Measurements from ENCODE around the gene EPHB2.

The EPHB2 gene

DNA sequence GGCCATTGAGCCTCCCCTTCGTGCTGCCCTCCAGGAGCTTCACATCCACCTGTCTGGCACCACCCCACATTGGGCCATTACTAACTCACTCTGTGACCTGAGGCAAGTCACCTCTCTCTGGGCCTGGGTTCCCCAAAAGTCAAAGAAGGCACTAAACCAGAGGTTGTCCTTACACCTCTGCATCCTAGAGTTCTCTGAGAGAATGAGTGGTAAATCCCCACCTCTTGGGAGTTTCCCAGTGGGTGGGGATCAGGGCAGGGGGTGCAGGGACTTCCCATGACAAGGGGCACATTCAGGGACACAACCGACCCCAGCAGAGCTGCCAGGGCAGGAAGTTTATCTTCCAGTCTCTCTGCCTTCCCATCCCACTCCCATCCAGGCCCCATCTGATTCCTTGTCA is 99.7 kb downstream of the EPHB2 start:
- Histone ChIP-seq H3K9ac (ENCODE audit: low read length) (no peak overlapping the region), H3K4me1 (ENCODE audit: control insufficient read depth, low read depth, low read length) (peaks cover 10% of the 10 kb centered on the region), H3K27me3 (ENCODE audit: control insufficient read depth, insufficient read depth, low read length) (no peaks in the 10 kb centered on the region), H3K4me3 (ENCODE audit: low read length) (no peak overlapping the region), H3K36me3 (ENCODE audit: control insufficient read depth, low read depth, low read length) (no peaks in the 10 kb centered on the region), H3K27ac (ENCODE audit: low read length) (no peak overlapping the region), H3K9me3 (ENCODE audit: control insufficient read depth, low read depth, low read length) (no peaks in the 10 kb centered on the region)

DNA sequence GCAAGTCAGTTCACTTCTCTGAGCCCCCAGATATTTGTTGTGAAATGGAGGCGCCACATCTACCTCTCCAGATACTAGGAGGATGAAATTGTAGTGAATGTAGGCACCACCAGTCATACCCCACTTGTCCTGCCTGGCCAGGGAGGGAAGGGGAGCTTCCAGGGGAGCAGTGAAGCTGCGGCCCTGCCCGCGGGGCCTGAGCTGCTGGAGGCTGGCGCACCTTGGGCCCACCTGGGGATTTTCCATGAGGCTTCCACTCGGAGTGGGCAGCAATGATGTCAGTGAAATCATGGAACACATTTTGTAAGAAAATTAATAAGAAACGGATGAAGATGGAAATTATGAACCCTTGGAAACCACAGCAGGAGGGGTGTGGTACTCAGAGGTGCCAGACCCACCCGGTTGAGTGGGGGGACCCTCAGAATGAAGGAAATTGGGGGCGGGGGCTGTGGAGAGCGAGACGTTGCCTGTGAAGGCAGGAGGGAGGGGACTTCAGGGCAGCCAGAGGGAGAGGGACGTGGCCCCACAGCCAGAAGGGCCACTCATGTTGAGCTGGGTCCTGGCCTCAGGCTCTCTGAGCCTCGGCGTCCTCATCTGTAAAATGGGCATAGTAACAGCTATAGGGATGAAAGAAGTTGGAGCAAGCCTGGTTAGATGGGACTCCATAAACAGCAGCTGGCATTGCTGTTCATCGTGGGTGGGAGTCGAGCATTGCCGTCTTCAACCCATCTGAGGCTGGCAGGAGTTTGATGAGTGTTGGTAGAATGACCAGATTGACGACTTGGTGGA is 101.6 kb downstream of the EPHB2 start:
- Histone ChIP-seq H3K4me3 (ENCODE audit: low read length) (no peak overlapping the region), H3K4me1 (ENCODE audit: control insufficient read depth, low read depth, low read length) (no peaks in the 10 kb centered on the region), H3K27ac (ENCODE audit: low read length) (no peak overlapping the region), H3K27me3 (ENCODE audit: control insufficient read depth, insufficient read depth, low read length) (no peaks in the 10 kb centered on the region), H3K36me3 (ENCODE audit: control insufficient read depth, low read depth, low read length) (no peaks in the 10 kb centered on the region), H3K9me3 (ENCODE audit: control insufficient read depth, low read depth, low read length) (no peaks in the 10 kb centered on the region), H3K9ac (ENCODE audit: low read length) (no peak overlapping the region)

DNA sequence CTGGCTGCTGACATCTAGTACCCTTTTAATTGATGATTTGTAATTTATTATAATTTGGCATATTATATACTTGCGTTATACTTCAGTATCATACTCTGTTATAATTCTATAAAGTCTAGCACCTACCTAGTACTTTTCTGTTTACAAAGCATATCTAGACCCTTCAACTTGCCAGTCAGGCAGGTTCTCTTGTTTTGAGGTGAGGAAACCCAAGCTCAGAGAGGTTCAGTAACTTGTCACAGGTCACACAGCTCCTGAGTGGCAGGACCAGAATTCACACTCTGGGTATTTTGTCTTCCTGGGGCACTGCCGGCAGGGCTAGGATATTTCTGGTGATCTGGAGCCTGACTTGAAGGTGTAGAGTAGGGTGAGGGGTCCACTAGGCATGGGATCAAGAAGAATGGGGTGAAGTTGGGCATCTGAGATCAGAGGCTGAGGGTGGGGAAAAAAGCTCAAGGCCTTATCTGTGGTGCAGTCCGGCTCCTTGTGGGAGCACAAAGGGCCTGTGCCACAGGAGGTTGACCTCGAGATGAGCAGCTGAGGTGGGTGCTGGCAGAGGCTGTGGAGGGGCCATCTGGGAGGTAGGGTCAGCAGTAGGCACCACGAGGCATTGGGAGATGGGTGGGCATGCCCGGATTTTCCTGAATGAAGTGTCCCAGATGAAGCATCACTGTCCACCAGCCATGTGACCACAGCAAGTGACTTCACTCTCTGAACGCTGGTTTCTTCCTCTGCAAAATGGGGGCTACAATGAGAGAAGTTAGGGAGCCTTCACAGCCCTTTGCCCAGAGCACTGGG is 102.6 kb downstream of the EPHB2 start:
- H3K27me3 ChIP-seq (ENCODE audit: control insufficient read depth, insufficient read depth, low read length), result no peaks in the 10 kb centered on the region
- no peaks in the 10 kb centered on the region for H3K36me3 ChIP-seq (ENCODE audit: control insufficient read depth, low read depth, low read length)
- no peaks in the 10 kb centered on the region for H3K4me1 ChIP-seq (ENCODE audit: control insufficient read depth, low read depth, low read length)
- no peaks in the 10 kb centered on the region for H3K9me3 ChIP-seq (ENCODE audit: control insufficient read depth, low read depth, low read length)
- H3K27ac ChIP-seq (ENCODE audit: low read length), result no peak overlapping the region
- H3K4me3 ChIP-seq (ENCODE audit: low read length), result no peak overlapping the region
- no peak overlapping the region for H3K9ac ChIP-seq (ENCODE audit: low read length)

DNA sequence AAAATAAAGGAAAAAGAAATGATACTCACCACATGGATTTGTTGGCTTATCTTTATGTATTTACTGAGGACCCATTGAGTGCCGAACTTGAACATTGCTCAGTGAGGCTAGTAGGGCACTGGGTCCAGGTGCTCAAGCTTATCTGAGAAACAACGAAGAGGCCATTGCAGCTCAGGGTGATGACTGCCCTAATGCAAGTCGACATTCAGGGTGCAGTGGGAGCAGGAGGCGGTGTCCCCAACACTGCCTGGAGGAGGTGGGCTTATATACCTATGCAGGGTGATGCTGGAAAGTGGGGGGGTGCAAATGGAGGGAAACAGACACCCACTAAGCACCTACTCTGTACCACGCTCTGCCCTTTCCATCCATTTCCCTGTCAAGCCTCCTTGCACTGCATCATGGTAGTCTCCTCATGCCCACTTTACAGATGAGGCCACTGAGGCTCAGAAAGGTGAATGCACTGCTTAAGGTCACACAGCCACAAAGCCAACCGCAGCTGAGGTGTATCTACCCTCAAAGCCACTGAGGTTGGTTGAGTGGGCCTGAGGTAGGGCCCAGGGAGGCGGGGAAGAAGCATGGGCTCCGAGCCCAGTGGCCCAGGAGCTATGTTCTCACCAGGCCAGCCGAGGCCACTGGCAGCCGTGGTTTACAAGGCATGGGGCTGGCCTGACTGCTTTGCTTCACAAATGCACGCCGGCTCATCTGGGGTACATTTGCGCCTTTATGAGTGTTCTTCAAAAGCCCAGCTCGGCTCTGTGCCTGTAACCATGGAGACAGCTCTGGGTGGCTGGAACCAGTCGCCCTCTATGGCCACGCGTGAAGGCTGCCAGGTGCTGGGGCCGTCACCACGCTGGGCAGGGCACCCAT is 103.8 kb downstream of the EPHB2 start:
- no peaks in the 10 kb centered on the region for H3K9me3 ChIP-seq (ENCODE audit: control insufficient read depth, low read depth, low read length)
- H3K4me3 ChIP-seq (ENCODE audit: low read length), result no peak overlapping the region
- H3K36me3 ChIP-seq (ENCODE audit: control insufficient read depth, low read depth, low read length), result no peaks in the 10 kb centered on the region
- H3K9ac ChIP-seq (ENCODE audit: low read length), result no peak overlapping the region
- H3K4me1 ChIP-seq (ENCODE audit: control insufficient read depth, low read depth, low read length), result no peaks in the 10 kb centered on the region
- H3K27ac ChIP-seq (ENCODE audit: low read length), result no peak overlapping the region
- no peaks in the 10 kb centered on the region for H3K27me3 ChIP-seq (ENCODE audit: control insufficient read depth, insufficient read depth, low read length)

DNA sequence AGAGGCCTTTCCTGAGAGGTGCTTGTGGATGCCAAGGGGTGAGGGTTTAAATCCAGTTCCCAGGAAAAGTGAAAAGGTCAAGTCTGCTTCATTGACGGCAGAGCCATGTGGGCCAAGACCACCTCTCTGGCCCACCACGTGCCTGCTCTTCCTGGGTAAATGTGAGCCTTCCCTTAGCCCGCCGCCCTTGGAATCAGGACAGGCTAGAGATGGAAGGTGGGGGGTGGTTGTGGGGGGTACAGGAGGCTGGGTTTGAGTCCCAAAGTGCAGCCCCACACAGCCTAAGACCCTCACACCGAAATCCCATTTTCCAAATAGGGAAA is 104.4 kb downstream of the EPHB2 start:
- no peak overlapping the region for H3K9ac ChIP-seq (ENCODE audit: low read length)
- H3K9me3 ChIP-seq (ENCODE audit: control insufficient read depth, low read depth, low read length), result no peaks in the 10 kb centered on the region
- no peaks in the 10 kb centered on the region for H3K4me1 ChIP-seq (ENCODE audit: control insufficient read depth, low read depth, low read length)
- H3K27ac ChIP-seq (ENCODE audit: low read length), result no peak overlapping the region
- H3K36me3 ChIP-seq (ENCODE audit: control insufficient read depth, low read depth, low read length), result no peaks in the 10 kb centered on the region
- no peak overlapping the region for H3K4me3 ChIP-seq (ENCODE audit: low read length)
- no peaks in the 10 kb centered on the region for H3K27me3 ChIP-seq (ENCODE audit: control insufficient read depth, insufficient read depth, low read length)

DNA sequence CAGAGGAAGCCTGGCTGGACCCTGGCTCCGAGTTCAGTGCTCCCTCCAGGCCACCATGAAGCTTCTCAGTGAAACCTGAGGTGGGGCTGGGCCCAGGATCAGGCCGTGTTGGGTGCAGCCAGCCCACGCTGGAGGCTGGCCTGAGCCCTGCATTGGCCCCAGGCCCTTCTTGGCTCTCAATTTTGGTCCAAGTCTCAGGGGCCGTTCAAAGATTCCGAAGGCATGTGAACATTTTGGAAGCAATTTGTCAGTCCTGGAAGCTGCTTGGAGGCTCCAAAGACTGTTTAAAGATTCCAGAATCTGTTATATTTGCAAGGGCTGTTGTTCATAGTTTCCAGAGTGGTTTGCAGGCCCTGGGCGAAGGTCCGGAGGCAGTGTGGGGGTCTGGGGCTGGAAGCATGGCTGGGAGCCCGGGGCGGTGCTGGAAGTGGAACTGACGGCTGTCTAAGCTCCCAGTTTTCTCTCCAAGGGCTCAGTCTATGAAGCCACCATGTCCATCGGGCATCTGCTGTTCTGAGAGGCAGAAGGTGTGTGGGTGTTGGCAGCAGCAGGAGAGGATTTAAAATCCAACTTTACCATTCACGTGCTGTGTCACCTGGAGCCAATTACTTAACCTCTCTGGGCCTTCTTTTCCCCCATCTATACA is 104.9 kb downstream of the EPHB2 start:
- Histone ChIP-seq H3K36me3 (ENCODE audit: control insufficient read depth, low read depth, low read length) (no peaks in the 10 kb centered on the region), H3K4me3 (ENCODE audit: low read length) (no peak overlapping the region), H3K4me1 (ENCODE audit: control insufficient read depth, low read depth, low read length) (no peaks in the 10 kb centered on the region), H3K9me3 (ENCODE audit: control insufficient read depth, low read depth, low read length) (no peaks in the 10 kb centered on the region), H3K27ac (ENCODE audit: low read length) (no peak overlapping the region), H3K9ac (ENCODE audit: low read length) (no peak overlapping the region), H3K27me3 (ENCODE audit: control insufficient read depth, insufficient read depth, low read length) (no peaks in the 10 kb centered on the region)

DNA sequence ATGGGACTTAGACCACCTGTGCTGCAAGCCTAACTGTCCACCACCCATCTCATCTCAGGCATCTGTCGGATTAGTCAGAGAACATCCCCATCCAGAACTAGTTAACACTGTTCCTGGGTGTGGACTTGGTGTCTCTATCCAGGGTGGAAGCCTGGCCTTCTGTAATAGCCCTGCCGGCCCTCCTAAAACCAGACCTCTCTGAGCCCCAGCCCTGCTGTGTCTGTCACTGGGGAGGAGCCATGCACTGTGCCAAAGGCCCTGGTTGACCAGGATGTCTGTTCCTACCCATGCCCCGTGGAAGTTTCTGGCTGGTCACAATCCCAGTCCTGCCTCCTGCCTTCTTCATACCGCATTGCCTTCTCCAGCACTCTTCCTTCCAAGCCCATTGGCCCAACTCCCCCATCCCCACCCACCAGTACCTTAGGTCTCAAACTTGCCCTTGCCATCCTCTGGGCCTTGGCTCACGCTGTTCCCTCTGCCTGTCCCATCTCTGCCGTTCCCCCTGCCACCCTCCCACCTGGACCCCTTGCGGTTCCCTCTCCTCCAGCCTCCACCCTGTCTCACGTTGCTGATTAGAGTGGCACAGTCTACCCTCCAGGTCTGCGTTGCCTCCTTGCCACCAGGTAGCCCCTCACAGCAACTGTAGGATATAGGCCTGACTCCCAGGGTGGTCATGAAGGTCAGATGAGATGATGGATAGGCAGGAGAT is 105.6 kb downstream of the EPHB2 start:
- H3K4me3 ChIP-seq (ENCODE audit: low read length), result no peak overlapping the region
- H3K27ac ChIP-seq (ENCODE audit: low read length), result no peak overlapping the region
- H3K4me1 ChIP-seq (ENCODE audit: control insufficient read depth, low read depth, low read length), result no peaks in the 10 kb centered on the region
- H3K9ac ChIP-seq (ENCODE audit: low read length), result no peak overlapping the region
- no peaks in the 10 kb centered on the region for H3K36me3 ChIP-seq (ENCODE audit: control insufficient read depth, low read depth, low read length)
- H3K9me3 ChIP-seq (ENCODE audit: control insufficient read depth, low read depth, low read length), result no peaks in the 10 kb centered on the region
- H3K27me3 ChIP-seq (ENCODE audit: control insufficient read depth, insufficient read depth, low read length), result no peaks in the 10 kb centered on the region

DNA sequence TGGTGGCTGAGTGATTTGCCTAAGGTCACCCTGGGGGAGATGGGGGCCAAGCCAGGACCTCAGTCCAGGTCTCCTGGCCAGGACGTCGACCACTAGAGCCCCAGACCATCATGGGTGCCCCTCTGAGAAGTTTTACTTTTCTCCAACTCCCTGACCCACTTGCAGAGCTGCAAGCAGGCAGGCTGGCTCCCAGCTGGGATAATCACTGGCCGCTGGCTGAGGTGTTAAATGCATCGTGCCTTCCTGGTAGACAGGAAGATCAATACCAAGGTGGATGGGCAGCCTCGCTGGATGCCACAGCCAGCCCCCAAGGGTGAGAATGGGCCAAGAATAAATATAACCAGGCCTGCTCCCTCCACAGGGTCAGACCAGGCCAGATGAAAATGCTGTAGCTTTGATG is 106.2 kb downstream of the EPHB2 start:
- Histone ChIP-seq H3K36me3 (ENCODE audit: control insufficient read depth, low read depth, low read length) (no peaks in the 10 kb centered on the region), H3K9ac (ENCODE audit: low read length) (no peak overlapping the region), H3K9me3 (ENCODE audit: control insufficient read depth, low read depth, low read length) (no peaks in the 10 kb centered on the region), H3K4me3 (ENCODE audit: low read length) (no peak overlapping the region), H3K4me1 (ENCODE audit: control insufficient read depth, low read depth, low read length) (no peaks in the 10 kb centered on the region), H3K27ac (ENCODE audit: low read length) (no peak overlapping the region), H3K27me3 (ENCODE audit: control insufficient read depth, insufficient read depth, low read length) (no peaks in the 10 kb centered on the region)

DNA sequence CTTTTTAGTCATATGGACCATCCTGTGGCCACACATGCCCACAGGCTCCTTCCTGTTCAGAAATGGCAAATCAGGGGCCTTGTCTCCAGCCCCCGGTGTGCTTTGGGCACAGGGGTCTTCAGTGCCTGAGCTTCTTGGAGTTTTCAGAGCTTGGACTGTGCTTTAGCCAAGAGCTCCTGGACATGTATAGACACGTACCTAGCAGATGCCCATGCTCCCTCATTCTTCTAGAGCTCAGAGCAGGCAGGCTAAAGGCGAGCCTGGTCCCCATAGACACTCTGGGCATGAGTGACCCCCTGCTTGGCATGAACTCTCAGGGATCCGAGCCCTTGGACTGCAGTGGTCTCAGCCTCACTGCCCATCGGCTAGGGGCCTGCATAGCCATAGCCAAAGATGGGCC is 106.8 kb downstream of the EPHB2 start:
- no peaks in the 10 kb centered on the region for H3K4me1 ChIP-seq (ENCODE audit: control insufficient read depth, low read depth, low read length)
- no peak overlapping the region for H3K4me3 ChIP-seq (ENCODE audit: low read length)
- H3K9ac ChIP-seq (ENCODE audit: low read length), result no peak overlapping the region
- H3K9me3 ChIP-seq (ENCODE audit: control insufficient read depth, low read depth, low read length), result no peaks in the 10 kb centered on the region
- H3K27ac ChIP-seq (ENCODE audit: low read length), result no peak overlapping the region
- H3K27me3 ChIP-seq (ENCODE audit: control insufficient read depth, insufficient read depth, low read length), result no peaks in the 10 kb centered on the region
- H3K36me3 ChIP-seq (ENCODE audit: control insufficient read depth, low read depth, low read length), result no peaks in the 10 kb centered on the region

DNA sequence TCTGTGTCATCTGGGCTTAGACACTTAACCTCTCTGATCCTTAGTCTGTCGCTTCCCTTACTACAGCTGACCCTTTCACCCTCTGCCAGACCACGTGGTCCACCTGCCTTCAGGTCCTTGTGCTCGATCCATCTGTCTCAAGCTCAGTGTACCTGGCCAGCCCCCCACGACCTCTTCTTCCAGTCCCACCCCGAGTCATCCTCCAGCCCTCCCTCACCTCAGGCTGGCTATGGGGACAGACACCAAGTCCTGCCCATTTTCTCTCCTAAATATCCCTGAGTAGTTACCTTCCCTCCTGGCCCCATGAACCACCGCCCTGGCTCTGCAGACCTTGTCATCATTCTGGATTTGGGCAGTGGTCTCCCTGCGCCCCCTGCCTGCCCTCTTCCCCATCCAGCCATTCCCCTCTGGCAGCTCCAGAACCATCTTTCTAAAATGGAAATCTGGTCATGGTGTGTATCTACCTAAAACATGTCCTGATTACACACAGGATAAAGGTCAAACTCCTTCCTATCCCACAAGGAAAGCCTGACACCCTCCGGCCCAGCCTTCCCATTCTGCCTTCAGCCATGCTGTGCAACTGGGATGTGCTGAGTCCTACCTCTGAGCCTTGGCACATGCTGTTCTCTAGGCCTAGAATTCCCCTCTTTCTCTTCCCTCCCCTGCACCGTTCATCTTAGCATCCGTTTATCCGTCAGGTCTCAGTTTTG is 107.6 kb downstream of the EPHB2 start:
- H3K9ac ChIP-seq (ENCODE audit: low read length), result no peak overlapping the region
- no peak overlapping the region for H3K4me3 ChIP-seq (ENCODE audit: low read length)
- H3K4me1 ChIP-seq (ENCODE audit: control insufficient read depth, low read depth, low read length), result no peaks in the 10 kb centered on the region
- no peak overlapping the region for H3K27ac ChIP-seq (ENCODE audit: low read length)
- no peaks in the 10 kb centered on the region for H3K9me3 ChIP-seq (ENCODE audit: control insufficient read depth, low read depth, low read length)
- no peaks in the 10 kb centered on the region for H3K36me3 ChIP-seq (ENCODE audit: control insufficient read depth, low read depth, low read length)
- H3K27me3 ChIP-seq (ENCODE audit: control insufficient read depth, insufficient read depth, low read length), result no peaks in the 10 kb centered on the region

All from iPS-18a (cell line).